HG02970 (cell line): Measurements from ENCODE around the gene AKR1E2.

Experiments
- ATAC-seq: cut with Tn5 transposase; IDR thresholded peaks from one replicate; pipeline ENCODE4 v1.9.1; 2021; ENCODE audit warnings: mild to moderate bottlenecking, moderate library complexity, moderate number of reproducible peaks; ENCODE audit not compliant: unreplicated experiment, low FRiP score

Gene AKR1E2

DNA sequence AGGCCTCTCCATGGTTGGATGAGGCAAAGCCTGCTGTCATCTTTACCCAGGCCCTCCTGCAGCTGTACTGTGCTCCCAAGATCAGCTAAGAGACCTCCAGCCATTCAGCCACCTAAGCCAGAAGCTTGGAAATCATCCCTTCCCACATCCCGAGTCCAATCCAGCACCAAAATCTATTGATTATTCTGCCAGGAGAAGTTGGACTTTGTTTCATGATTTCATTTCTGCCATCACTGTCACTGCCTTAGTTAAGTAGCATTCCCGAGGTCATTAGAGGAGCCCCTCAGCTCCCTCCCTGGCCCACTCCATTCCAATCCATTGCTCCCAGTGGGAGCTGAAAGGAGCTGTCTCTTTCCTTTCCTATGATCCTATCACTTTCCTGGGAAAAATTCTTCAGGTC lies 14.1 kb downstream of the AKR1E2 start:
- ATAC-seq = no peak

DNA sequence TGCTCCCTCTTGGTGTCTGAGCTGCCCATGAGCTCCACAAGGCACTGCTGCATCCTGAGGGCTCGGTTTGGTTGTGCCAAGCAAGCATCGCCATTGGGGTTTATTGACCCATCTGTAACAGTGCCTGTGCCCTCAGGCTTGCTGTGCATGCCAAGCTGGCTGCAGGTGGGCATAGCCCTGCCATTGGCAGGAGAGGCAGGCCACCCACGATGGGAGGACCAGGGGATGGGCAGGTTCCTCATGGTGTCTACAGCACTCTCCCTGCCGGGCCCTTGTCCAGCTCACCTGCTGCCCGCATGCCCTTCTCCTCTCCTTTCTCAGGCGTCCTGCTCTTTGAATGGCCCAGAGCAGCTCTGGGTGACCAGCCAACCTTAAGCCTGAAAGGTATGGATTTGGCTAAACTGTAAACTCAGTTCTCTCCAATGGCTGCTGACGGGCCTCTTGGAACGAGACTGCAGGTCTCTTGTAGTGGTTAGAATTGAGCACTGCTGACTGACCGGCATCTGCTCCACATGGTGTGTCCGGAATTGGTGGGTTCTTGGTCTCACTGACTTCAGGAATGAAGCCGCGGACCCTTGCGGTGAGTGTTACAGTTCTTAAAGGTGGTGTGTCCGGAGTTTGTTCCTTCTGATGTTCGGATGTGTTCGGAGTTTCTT lies 17.6 kb downstream of the AKR1E2 start:
- no peak for ATAC-seq

DNA sequence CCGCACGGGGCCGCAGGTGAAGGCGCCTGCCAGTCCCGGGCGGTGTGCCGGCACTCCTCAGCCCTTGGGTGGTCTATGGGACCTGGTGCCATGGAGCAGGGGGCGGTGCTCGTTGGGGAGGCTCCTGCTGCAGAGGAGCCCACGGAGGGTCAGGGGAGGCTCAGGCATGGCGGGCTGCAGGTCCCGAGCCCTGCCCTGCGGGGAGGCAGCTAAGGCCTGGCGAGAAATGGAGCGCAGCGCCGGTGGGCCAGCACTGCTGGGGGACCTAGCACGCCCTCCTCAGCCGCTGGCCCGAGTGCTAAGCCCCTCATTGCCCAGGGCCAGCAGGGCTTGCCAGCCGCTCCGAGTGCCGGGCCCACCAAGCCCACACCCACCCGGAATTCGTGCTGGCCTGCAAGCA lies 18.9 kb downstream of the AKR1E2 start:
- no peak for ATAC-seq

DNA sequence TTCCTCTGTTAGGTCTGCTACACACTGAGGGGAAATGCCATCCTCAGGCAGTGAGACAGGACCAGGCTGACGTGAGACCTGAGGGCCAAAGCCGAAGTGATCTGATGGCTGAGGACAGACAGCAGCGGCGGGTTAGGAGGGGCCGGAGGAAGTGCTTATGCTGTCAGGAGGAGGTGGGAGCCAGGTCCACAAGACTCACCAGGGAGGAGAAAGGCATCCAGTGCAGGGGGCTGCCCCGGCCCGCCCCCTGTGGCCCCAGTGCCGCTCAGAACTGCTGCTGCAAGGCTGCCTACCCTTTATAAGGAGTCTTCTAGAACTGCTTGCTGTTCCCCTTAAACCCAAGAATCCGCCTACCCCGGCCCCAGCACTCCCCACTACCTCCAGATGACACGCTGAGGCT lies 19.8 kb downstream of the AKR1E2 start:
- no peak for ATAC-seq

DNA sequence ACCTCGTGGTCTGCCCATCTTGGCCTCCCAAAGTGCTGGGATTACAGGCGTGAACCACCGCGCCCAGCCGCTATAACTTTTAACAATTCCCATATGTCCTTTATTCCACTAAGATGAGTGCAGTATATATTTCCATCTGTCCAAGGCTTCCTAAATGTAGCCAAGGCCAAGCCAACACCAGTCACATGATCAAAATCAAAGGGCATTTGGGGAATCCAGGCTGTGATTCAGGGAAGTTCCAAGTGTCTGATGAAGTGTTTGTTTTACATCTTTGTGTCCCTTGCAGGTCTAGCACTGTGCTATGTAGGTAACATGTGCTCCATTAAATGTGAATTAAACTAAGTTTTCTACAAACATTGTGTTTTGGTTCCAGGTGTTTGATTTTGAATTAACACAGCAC lies 20.8 kb downstream of the AKR1E2 start:
- no peak for ATAC-seq

DNA sequence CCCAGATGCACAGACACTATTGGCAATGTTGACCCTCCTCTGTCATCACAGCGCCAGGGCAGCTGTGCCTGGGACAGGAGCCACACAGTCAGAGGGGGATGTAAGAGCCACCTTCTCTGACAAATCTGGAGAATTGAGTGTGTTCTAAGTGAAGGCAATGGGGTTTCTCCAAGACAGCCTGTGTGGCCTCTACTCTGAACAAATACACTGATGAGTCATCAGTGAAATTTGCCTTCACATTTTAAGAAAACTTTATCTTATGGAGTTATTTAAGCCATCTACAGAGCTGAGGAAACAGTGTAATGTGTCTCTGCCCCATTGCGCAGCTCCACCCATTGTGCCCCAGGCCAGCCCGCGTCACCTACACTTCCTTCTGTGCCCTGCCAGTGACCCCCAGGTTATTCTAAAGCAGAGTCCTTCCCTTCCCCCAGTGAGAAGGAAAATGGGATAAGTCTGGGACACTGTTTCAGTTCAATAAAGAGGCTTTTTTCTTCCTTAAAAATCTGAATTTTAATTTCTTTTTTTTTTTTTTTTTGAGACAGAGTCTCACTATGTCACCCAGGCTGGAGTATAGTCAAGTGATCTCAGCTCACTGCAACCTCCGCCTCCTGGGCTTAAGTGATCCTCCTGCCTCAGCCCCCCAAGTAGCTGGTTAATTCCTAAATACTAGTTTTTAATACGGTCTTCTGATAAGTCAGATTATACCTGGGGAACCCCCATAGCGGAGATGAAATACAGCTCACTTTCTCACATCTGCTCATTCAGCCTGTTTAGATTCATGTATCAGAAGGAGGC lies 21.8 kb downstream of the AKR1E2 start:
- ATAC-seq = no peak

DNA sequence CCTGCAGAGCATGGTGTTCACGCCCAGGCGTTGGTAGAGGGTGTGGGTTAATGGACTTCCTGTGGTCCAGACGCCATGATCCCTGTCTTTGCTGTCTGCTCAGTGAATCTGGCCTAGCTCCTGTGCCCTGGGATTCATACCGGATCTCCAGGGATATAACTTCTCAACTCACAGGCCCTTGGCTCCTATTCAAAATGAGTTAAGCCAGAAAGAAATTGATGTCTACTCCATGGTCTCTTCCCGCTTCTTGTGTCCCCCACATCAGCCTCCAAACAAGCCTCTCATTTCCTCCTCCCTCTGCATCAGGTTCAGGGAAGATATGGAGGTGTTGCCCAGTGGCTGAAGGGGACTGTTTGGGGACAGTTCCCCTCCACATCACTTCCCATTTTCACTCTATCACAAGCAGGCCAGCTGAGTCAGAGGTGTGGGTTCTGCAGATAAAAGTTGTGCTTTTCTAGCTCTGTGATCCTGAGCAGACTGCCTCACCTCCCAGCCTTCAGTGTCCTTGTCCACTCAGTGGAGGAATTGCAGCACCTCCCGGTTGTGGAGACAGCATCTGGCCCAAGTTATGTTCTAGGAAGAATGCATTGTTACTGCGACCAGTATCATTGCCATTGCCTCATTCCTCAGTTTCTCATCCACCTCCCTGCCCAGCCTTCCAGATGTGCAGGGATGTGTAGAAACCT lies 22.5 kb downstream of the AKR1E2 start:
- no peak for ATAC-seq

DNA sequence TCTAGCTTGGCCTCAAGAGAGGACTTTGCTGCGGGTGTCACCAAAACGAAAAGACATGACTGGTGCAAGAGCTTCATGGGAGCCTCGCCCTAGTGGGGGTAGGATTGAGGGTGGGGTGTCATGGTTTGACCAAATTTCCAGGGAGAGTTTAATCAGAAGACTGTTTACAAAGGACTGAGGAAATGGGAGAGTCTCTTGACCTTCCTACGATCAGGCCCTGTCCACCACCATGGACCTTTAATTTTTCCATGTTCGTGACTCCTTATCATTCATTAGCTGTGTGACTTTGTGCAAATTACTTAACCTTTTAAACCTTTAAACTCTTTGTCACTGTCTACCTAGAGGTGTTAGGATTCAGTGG lies 23.0 kb downstream of the AKR1E2 start:
- no peak for ATAC-seq

DNA sequence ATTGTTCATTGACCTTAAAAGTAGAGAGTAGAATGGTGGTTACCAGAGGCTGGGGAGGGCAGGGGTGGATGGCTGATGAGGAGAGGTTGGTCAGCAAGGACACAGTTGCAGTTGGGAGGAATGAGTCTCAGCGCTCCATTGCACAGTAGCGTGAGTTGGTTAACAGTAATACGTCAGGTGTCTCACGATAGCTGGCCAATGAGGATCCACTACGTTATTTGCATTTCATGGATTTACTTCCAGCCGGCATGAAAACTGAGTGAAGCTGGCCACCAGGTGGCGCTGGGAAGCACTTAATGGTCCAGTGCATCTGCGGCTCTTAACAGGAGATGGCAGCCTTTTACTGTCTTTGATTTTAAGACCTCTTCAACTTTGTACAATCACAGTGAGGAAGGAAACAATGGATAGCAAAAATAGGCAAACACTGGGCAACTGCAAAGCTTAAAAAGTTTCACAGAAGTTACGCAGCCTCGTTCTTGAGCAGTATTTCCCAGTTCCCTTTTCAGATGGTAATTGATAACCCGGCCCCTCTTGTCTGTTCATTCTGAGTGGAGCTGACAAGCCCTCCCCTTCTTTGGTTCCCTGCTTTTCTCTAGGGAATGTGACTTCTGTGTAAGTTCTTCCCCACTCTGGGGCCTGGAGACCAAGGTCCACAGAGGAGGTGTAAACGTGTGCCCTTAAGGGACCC lies 23.7 kb downstream of the AKR1E2 start:
- ATAC-seq = peak; percentile 87

DNA sequence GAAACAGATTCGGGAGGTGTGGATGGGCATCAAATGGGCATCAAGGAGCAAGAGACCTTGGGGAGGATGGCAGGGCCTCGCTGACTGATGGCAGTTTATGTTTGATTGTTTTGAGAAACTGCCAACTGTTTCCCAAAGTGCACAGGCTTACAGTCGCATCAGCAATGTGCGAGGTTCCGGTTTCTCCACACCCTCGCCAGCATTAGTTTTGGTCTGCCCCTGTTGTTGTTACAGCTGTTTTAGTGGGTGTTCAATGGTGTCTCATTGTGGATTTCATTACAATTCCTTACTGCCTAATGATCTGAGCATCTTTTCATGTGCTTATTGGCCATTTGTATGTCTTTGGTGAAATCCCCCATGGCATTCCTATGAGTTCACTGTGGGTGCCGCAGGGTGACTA lies 24.4 kb downstream of the AKR1E2 start:
- ATAC-seq = no peak

DNA sequence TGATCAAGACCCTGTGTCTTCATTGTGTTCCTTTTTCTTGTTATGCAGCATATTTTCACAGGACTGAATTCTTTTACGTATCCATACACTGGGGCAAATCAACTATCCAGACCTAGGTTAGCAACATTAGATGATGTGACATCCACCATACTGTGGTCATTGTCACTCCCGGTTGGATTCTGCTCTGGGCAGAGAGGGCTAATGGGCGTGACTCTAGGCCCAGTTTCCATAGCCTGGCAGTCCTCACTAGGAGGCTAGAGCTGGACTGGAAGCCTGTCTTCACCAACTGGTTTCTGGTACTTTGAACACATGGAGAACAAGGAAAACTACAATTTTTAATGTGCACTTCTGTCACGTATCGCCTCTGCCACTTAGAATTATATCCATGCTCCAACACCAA lies 25.2 kb downstream of the AKR1E2 start:
- no peak for ATAC-seq

DNA sequence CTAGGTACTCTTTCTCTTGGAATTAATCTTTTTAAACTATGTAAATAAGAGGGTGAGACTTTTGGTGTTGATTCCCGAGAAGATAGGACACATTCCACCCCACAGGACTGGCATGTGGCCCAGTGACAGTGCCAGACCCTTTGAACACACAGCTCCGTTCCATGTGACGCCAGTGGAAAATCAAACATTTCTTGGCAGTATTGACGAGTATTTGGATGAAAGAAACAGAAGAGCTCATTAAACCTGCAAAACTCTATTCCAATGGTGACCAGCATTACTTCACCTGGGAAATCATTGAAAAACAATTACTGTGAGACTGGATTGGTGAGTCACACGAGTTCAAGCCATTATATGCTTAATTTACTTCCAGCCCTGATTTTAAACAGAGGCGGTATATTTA lies 25.8 kb downstream of the AKR1E2 start:
- ATAC-seq = no peak

DNA sequence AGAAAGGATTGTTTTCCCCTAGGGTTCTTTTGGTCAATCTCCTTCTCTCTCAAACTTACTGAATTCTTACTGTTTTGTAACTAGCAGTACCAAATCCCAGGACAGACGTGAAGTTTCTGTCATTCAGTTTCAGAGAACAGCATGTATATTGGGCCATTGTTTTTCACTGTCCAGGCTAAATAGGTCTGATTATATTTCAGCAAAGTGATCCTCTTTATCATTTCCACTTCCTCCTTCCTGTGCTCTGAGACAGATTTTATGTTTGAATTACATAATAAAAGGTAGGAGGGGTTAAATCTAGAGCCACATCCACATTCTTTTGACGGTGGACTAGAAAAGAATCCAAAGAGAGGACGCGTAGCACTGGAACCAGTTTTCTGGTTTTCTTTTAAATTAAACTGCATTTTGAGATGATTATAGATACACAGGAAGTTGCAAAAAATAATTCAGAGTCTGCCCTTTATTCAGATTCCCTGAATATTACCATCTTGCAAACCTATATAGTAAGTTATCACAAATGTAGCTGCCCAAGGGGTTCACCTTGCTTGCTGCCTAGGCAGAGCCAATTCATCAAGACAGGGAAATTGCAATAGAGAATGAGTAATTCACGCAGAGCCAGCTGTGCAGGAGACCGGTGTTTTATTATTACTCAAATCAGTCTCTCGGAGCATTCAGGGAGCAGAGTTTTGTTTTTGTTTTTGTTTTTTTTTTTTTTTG lies 40.1 kb downstream of the AKR1E2 start:
- no peak for ATAC-seq

DNA sequence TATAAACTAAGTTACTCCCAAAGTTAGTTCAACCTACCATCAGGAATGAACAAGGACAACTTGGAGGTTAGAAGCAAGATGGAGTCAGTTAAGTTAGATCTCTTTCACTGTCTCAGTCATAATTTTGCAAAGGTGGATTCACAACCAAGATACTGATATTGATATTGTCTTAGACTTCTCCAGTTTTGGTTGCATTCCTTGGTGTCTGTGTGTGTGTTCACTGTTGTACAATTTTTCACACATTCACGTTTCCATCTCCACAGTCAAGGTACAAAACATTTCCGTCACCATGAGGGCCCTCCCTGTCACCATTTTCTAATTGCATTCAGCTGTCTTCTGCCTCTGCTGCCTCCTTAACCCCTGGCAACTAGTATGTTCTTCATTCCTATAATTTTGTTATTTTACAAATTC lies 41.1 kb downstream of the AKR1E2 start:
- no peak for ATAC-seq

DNA sequence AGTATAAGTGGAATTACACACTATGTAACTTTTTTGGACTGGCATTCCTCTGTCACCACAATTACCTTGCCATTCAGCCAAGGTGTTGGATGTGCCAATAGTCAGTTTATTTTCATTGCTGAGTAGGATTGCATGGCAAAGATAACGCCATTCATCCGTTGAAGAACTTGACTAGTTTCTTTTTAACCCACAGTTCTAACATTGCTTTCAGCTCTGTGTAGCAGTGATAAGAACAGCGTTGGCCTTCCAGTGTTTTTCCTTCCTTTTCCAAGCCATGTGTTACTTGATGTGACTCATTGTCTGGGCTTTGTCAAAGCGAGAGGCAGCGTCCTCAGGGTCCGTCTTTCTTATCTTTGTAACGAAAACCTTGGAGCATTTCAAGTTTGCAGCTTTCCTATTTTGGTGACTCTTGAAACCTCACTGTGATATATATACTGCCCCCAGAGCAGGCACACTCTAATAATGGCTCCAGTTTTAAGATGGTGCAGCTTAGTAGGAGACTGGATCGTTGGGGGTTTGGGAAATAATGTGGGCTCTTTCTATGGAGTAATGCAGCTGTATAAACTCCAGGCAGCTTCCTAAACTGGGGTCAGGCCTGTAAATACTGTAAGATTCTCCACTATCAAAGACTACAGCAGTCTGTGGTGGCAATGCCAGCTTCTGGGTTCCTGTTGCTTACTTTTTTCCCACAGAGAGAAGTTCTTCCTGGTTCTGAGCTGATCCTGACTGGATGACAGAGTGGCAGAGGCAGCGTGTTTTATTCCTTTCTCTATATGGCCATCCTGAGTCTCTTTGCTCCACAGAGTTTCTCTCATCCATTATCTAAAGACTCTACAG lies 41.7 kb downstream of the AKR1E2 start:
- ATAC-seq = no peak

DNA sequence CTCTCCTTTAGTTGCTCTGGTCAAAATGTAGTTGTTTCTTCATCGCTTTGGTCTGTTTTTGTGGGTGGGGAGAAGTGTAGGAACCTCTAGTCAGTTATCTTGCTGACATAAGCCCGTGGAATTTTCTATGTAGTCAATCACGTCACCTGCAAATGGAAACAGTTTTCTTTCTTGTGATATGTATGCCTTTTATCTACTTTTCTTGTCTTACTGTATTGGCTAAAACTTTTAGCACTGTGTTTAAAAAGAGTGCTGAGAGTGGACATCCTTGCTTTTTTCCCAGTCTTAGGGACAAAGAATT lies 42.3 kb downstream of the AKR1E2 start:
- no peak for ATAC-seq

DNA sequence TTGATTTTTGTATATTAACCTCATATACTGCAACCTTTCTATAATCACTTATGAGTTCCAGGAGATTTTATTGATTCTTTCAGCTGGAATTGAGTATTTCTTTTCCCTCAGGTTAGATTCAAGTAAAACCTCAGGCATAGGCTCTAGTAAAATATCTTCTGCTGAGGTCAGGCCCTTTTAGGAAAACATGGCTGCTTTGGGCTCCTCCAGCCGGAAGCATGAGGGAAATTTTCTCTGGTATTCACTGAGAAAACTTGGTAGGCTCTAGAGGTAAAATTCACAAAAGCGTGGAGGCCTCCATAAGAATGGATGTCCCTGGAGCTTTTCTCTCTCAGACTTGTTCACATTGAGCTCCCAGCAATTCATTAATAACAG lies 56.7 kb downstream of the AKR1E2 start:
- ATAC-seq = no peak

DNA sequence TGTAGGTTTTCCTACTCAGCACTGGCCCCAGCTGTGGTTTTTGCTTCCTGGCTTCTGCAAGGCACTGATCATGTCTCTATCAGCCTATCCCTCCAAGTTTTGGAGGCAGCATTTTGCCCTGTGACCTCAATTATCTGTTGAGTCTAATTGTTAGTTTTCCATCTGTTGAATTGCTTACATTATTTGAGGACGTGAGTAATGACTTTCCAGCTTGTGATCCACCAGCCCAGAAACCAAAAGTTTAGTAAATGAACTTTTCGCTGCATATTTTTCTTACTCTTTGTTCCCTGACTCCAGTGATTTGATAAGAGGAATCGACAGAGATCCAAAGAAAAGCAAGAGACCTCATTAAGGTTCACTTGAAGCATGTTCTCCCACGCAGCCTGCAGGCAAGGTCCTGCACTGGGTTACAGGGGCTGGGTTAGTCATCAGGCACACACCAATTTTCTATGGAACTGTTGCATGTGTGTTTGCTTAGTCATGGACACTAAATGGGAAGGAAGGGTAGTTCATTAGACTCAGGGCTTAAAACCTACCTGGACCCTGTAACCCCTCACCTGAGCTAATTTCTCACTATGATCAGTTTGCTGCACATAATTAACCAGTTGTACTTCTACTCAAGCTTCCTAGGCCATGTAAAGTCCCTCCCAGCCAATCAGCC lies 57.2 kb downstream of the AKR1E2 start:
- no peak for ATAC-seq

DNA sequence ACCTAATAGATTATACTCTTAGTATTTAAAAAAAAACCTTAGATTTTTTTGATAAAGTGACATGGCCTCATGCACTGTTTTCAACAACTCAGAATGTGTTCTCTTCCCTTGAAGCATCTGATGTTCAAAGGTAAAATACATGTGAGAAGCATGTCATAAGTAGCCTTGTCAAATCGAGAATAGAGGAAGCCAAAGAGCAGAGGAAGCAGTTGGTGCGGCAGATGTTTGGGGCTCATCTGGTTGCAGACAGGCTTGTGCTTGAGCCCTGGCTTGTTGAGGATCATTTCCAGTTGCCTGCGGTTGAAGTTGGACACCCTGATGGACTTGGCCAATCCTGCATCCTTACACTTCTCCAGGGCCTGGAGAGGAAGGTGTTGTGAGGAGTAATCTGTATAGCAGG lies 59.2 kb downstream of the AKR1E2 start:
- ATAC-seq = no peak
